ENCODE results near the gene SUCO.

The SUCO gene

GRCh38 chr1:172646653-172647052, 113.7 kb downstream of the SUCO start:
- no peak for DNase-seq (ENCODE audit: low read depth)

GRCh38 chr1:172647110-172647564, 114.2 kb downstream of the SUCO start:
- no peak for DNase-seq (ENCODE audit: low read depth)

GRCh38 chr1:172647987-172648386, 115.0 kb downstream of the SUCO start:
- DNase-seq (ENCODE audit: low read depth): peak; percentile 18

GRCh38 chr1:172650474-172651193, 117.7 kb downstream of the SUCO start:
- peak; percentile 64 for DNase-seq (ENCODE audit: low read depth)

- DNase-seq (ENCODE audit: low read depth): peak; percentile 73
These were observed 120.2 kb downstream of the SUCO start for GRCh38 chr1:172653015-172653709.

GRCh38 chr1:172654535-172654934, 121.6 kb downstream of the SUCO start:
- DNase-seq (ENCODE audit: low read depth): peak; percentile 84

GRCh38 chr1:172656576-172656975, 123.6 kb downstream of the SUCO start:
- no peak for DNase-seq (ENCODE audit: low read depth)

GRCh38 chr1:172657586-172657985, 124.6 kb downstream of the SUCO start:
- DNase-seq (ENCODE audit: low read depth): no peak

GRCh38 chr1:172658871-172659453, 126.0 kb downstream of the SUCO start, which contains the start of gene FASLG:
Gene FASLG, plus strand, starts transcription at chr1:172659103. Its CDS starts 99 bp downstream, at chr1:172659202.
- DNase-seq (ENCODE audit: low read depth): no peak

GRCh38 chr1:172661107-172661506, 128.2 kb downstream of the SUCO start:
- DNase-seq (ENCODE audit: low read depth): no peak
